Measurements from ENCODE around the gene IFNL2. TPM values are rescaled to one million over a fixed set of nuclear protein-coding genes. Genes with fewer than 3 reads are reported as not detected.
"Not testable (repeated sequence)": the region's sequence is repeated elsewhere in the genome, so short reads cannot be mapped to it uniquely, and the experiment has no call there.

The IFNL2 gene
- not detected in 2 replicates for total RNA-seq

- peak; percentile 98 for FAIRE-seq
- peaks cover 25% of the 10 kb centered on the region for H3K27me3 ChIP-seq (ENCODE audit: control insufficient read depth, insufficient read depth, low read length)
- DNase-seq (ENCODE audit: low read depth); H3K36me3 ChIP-seq (ENCODE audit: control insufficient read depth, insufficient read depth, low read length); H3K4me3 ChIP-seq (ENCODE audit: low read depth, low read length): not testable (repeated sequence)
Observed at GRCh38 chr19:39268085-39268484, at the start of gene IFNL2. IFNL2 (plus strand) TSS chr19:39268396; CDS start chr19:39268569, 173 bp downstream.

GRCh38 chr19:39219108-39219507 is 49.1 kb upstream of the IFNL2 start:
- DNase-seq (ENCODE audit: low read depth); H3K27me3 ChIP-seq (ENCODE audit: control insufficient read depth, insufficient read depth, low read length); FAIRE-seq; H3K36me3 ChIP-seq (ENCODE audit: control insufficient read depth, insufficient read depth, low read length); H3K4me3 ChIP-seq (ENCODE audit: low read depth, low read length): not testable (repeated sequence)

- Histone ChIP-seq H3K27me3 (ENCODE audit: control insufficient read depth, insufficient read depth, low read length) (no peaks in the 10 kb centered on the region), H3K36me3 (ENCODE audit: control insufficient read depth, insufficient read depth, low read length) (no peaks in the 10 kb centered on the region), H3K4me3 (ENCODE audit: low read depth, low read length) (no peak overlapping the region)
- DNase-seq (ENCODE audit: low read depth) (peak; percentile 18), FAIRE-seq (no peak)
- TF ChIP-seq CTCF (IDR thresholded peaks at IDR 0.05; ENCODE audit: insufficient read depth, low read length, severe bottlenecking), result no peak
Observed at GRCh38 chr19:39223703-39224279, 44.4 kb upstream of the IFNL2 start.

- Histone ChIP-seq H3K4me3 (ENCODE audit: low read depth, low read length) (no peak overlapping the region), H3K27me3 (ENCODE audit: control insufficient read depth, insufficient read depth, low read length) (no peaks in the 10 kb centered on the region), H3K36me3 (ENCODE audit: control insufficient read depth, insufficient read depth, low read length) (no peaks in the 10 kb centered on the region)
- no peak for TF ChIP-seq CTCF (IDR thresholded peaks at IDR 0.05; ENCODE audit: insufficient read depth, low read length, severe bottlenecking)
- DNase-seq (ENCODE audit: low read depth) (no peak), FAIRE-seq (no peak)
Observed at GRCh38 chr19:39224910-39225309, 43.3 kb upstream of the IFNL2 start.

GRCh38 chr19:39230096-39230764 is 38.0 kb upstream of the IFNL2 start:
- Histone ChIP-seq H3K36me3 (ENCODE audit: control insufficient read depth, insufficient read depth, low read length) (no peaks in the 10 kb centered on the region), H3K4me3 (ENCODE audit: low read depth, low read length) (no peak overlapping the region), H3K27me3 (ENCODE audit: control insufficient read depth, insufficient read depth, low read length) (no peaks in the 10 kb centered on the region)
- FAIRE-seq, result peak; percentile 62
- DNase-seq (ENCODE audit: low read depth), result no peak
- TF ChIP-seq CTCF (IDR thresholded peaks at IDR 0.05; ENCODE audit: insufficient read depth, low read length, severe bottlenecking), result no peak

- no peak for FAIRE-seq
Observed at GRCh38 chr19:39232708-39233107, 35.5 kb upstream of the IFNL2 start.

More at GRCh38 chr19:39232708-39233107, 35.5 kb upstream of the IFNL2 start:
- Histone ChIP-seq H3K27me3 (ENCODE audit: control insufficient read depth, insufficient read depth, low read length) (no peaks in the 10 kb centered on the region), H3K36me3 (ENCODE audit: control insufficient read depth, insufficient read depth, low read length) (no peaks in the 10 kb centered on the region), H3K4me3 (ENCODE audit: low read depth, low read length) (no peak overlapping the region)
- no peak for TF ChIP-seq CTCF (IDR thresholded peaks at IDR 0.05; ENCODE audit: insufficient read depth, low read length, severe bottlenecking)
- DNase-seq (ENCODE audit: low read depth), result no peak

Data from bronchial epithelial cell (primary cell).